Measurements from ENCODE around the gene AZI2.

Gene AZI2, protein sequence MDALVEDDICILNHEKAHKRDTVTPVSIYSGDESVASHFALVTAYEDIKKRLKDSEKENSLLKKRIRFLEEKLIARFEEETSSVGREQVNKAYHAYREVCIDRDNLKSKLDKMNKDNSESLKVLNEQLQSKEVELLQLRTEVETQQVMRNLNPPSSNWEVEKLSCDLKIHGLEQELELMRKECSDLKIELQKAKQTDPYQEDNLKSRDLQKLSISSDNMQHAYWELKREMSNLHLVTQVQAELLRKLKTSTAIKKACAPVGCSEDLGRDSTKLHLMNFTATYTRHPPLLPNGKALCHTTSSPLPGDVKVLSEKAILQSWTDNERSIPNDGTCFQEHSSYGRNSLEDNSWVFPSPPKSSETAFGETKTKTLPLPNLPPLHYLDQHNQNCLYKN

DNA sequence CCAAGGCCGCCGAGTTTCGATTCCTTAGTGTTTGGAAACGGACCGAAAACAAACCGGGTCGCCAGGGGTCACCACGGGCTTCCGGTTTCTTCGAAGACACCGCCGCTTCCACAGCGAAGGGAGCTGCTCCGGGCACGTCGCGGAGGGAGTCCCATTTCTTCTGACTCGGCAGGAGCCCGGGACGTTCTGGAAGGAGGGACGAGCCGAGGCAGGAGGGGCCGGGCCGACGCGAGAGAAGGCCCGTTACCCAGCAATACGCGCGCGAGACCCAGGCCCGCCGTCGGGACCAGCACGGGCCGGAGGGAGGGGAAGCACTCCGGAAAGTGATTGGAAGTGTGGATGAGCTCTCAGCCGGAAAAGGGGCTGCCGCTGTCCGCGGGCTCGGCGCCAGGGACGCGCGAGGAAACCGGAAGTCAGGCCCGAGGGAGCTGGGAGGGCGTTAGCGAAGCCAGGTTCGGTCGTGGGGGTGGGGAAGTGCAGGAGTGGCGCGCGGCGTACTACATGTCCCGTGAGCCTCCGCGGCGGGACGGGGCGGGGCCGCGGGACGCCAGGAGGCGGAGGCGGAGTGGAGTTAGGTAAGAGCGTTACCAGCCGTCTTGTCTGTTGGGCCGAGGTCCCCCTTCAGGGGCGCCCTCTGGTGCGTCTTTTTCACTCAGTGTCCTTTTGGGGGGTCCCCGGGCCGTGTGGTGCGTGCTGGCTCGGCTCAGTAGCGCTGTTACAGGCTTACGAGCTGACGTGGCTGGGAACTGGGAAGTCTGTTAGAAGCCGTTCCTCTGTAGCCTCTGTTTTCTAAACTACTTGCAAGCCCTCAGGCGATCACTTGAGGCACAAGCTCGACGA, at the start of gene AZI2, which contains the start of gene ZCWPW2:
AZI2 (minus strand) TSS at position 196 of the 840 bp plus-strand sequence. CDS start 8,207 bp downstream, outside the sequence.
ZCWPW2 (plus strand) TSS at position 93 of the 840 bp plus-strand sequence. CDS start 64,348 bp downstream, outside the sequence.
- peak; percentile 94 for DNase-seq (ENCODE audit: low spot score)

DNA sequence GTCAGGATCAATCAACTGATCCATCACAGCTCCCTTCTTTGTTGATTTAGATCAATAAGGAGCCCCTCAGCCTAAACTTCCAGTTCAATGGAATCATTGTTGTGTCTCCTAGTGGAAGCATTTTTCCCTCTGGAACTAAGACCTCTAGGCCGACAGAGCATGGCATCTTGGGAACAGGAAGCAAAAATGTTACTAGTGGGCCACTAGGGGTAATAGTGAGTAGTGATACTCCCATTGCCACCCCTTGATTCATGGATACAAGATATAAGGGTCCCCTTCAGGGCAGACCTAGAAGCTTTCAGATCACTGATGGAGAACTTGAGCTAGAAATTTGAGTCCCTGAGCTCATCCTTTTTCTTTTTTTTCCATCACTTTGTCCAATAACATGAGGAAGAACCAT, 40.4 kb upstream of the AZI2 start:
- DNase-seq (ENCODE audit: low spot score) = no peak

- no peak for DNase-seq (ENCODE audit: low spot score)
Measured at GRCh38 chr3:28386049-28386448, 37.4 kb upstream of the AZI2 start.

- no peak for DNase-seq (ENCODE audit: low spot score)
Measured at GRCh38 chr3:28376424-28376823, 27.8 kb upstream of the AZI2 start.

GRCh38 chr3:28349469-28350000, 911 bp upstream of the AZI2 start:
- DNase-seq (ENCODE audit: low spot score) = peak; percentile 7

- DNase-seq (ENCODE audit: low spot score) = no peak
Measured at GRCh38 chr3:28348265-28348628, 377 bp downstream of the AZI2 start.

DNA sequence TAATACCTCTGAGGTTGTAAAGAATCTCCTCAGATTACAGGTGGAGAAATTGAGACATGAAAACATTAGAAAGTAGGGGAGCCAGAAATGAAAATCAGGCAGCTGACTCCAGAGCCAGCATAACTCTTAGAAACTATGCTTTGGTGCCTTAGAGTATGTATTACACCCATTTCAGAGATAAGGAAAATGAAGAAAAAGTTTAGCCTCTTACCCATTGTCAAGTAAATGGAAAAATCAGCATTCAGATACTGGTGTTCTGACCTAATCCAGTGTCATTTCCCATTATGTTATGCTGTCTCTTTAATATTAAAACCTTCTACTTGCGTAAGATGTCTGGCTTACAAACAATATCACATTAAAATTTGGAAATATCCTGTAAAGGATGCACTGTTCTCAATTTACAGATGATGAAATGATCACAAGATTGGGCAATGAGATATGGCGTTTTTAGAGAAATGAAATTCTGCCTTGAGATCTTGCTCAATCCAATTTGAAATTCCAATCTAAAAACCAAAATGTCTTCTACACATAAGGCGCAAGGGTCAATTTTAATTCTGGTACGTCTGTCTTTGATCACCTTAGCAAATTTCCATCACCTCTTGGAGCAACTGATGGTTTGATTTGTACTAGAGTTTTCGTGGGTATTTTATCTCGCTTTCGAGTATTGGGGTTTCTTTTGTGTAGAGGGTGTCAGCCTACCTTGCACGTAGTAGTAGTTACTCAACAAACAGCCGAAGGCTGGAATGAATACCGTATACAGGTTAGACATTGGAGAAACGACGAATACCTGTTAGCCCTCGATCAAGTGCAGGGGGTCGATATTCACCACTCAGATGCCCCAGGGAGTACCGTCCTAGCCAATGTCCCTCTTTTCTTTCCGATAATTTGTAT, 1.0 kb downstream of the AZI2 start:
- DNase-seq (ENCODE audit: low spot score) = peak; percentile 21

DNA sequence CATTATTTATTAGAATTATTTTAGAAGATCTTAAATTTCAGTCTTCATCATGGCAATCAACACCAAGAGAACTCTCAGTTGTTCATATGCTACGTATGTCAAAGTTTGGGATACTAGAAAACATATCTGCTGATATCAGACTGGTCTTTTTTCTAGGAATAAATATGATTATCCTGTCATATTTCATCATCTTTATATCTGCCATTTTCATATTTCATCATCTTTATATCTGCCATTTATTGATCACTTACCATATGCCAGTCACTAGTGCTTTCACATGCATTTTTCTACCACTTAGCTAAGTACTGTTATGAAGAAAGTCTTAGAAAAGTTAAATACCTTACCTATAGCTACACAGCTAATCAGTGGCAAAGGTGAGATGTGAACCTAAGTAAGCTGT, 2.9 kb downstream of the AZI2 start:
- no peak for DNase-seq (ENCODE audit: low spot score)

- no peak for DNase-seq (ENCODE audit: low spot score)
Measured at GRCh38 chr3:28343144-28343543, 5.5 kb downstream of the AZI2 start.

GRCh38 chr3:28337230-28337629, 11.4 kb downstream of the AZI2 start:
- no peak for DNase-seq (ENCODE audit: low spot score)

- DNase-seq (ENCODE audit: low spot score) = no peak
Measured at GRCh38 chr3:28335246-28335645, 13.4 kb downstream of the AZI2 start.

DNA sequence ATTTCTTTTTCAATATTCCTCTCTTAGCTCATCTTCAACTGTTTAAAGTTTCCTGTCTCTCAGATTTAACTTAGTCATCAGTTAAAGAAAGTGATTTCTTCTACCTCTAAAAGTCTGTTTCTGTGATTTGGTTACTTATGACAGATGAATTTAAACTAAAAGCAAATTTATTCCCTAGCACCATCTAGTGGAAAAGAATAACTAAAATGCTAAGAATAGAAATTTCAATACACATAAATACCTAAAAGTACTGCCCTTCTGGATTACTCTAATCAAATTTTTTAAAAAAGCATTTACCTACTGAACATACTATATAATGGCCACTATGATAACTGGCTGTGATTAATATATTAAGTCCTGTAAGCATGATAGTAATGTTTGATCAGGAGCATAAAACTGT, 14.1 kb downstream of the AZI2 start:
- no peak for DNase-seq (ENCODE audit: low spot score)

DNA sequence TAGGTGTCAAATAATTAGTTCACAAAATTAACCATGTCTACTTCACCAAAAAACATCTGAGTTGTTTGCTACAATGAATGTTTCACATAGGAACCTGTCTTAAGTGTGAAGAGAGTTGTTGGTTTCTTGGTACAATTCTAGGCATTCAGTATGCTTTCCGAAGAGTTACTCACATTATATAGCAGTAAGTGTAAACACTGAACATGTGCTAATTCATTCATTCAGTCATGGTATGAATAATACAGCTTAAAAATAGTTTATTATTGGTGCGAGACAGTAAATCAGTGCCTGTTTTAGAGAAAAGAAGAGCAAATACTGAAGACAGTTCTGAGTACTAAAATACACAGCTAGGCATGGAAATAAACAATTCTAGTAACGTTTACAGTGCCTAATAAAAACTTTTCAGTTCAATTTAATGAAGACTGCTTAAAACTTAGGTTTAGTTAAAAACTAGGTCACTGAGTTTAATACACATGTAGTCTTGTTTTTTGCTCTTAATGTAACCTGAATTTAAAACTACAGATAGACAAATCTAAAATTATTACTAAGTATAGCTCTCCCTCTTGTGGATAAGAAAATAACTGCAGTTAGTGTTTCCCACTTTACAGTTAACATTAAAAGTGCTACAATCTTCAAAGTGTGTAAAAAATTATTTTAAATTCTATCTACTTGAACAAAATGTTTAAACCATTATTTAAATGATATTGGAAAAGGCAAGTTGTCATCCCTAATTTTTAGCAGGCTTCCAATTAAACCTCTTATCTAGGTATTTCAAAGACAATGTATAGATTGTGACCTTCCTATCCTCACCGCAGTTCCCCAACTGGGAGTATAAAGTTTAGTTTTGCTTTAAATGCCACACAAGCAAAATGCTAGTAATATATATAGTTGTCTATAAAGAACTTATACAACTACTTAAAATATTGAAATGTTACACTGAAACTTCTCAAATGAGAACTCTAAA, 20.2 kb downstream of the AZI2 start:
- peak; percentile 63 for DNase-seq (ENCODE audit: low spot score)

GRCh38 chr3:28326458-28326926, 22.1 kb downstream of the AZI2 start:
- no peak for DNase-seq (ENCODE audit: low spot score)

GRCh38 chr3:28322464-28322863, 26.2 kb downstream of the AZI2 start:
- DNase-seq (ENCODE audit: low spot score) = no peak

DNA sequence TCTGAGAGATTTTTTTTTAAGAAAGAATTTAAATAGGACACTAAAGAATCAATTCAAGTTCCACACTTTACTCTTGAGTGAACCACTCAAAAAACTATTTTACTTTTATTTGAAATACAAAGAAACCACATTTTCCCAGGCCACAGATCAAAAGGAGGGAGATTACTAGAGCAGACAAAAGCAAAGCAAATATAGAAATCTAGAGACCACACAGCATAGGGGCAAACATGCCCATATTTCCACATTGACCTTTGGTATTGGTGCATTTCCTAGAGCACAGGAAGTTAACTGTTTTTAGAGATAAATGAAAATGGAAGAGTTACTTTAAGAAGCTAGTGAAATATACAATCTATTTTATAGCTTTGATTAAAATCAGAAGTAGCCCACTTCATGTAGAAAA, 27.6 kb downstream of the AZI2 start:
- DNase-seq (ENCODE audit: low spot score) = no peak

GRCh38 chr3:28317438-28318022, 31.1 kb downstream of the AZI2 start:
- peak; percentile 73 for DNase-seq (ENCODE audit: low spot score)

GRCh38 chr3:28316226-28316625, 32.4 kb downstream of the AZI2 start:
- no peak for DNase-seq (ENCODE audit: low spot score)

GRCh38 chr3:28315711-28316110, 32.9 kb downstream of the AZI2 start:
- DNase-seq (ENCODE audit: low spot score) = no peak

GRCh38 chr3:28308196-28308595, 40.4 kb downstream of the AZI2 start:
- DNase-seq (ENCODE audit: low spot score) = no peak
